ENCODE data around the gene PPP1R1A.

Gene PPP1R1A, protein sequence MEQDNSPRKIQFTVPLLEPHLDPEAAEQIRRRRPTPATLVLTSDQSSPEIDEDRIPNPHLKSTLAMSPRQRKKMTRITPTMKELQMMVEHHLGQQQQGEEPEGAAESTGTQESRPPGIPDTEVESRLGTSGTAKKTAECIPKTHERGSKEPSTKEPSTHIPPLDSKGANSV

DNA sequence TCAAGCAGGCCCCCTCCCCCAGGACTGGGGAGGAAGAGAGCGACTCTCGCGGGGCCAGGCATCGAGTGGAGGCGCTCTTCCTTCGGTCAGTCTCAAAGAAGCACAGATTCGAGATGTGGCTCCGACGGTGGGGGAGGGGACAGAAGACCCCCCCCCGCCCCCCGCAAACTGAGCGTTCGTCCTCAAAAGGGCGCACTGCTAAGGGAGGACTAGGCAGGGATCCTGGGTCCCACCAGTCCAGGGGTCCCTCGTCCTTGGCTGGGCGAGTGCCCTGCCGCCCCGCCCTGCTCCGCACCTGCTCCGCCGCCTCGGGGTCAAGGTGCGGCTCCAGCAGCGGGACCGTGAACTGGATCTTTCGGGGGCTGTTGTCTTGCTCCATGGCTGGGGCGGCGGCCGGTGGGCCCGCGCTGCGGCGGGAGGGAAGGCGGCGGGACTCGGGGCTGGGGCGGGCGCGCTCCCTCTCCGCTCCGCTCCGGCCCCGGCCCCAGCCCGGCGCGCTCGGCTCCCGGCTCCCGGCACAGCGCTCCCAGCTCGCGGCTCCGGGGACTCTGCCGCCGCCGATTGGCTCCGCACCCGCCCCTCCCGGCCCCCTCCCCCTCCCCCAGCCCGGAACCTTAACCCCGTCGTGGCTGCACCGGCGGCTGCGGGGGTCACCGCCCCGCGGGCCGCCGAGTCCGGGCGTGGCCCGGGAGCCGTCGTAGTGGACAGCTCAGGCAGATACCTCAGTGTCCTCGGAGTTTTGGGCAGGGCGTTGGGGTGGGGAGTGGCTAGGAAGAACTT lies at the start of gene PPP1R1A:
PPP1R1A (minus strand) TSS at position 550 of the 780 bp plus-strand sequence; CDS start at position 379, 171 bp downstream.
- no peak for DNase-seq

DNA sequence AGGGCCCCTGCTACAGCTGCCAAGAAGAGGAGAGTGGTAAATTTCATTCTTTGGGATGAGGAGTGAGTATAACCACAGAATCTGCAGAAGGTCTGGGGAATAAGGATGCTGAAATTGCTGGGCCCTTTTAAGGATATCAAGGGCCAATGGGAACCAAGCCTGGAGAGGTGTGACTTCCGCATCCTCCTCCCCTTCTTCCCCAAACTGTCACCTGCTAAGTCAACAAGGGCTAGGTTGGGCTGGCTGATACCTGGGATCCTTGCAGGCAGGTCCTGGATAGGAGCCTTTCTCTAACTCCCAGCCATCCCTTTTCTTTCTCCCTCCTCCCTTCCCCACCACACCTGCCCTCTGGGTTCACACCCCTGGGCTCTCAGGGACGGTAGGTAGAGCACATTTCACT lies 46.3 kb upstream of the PPP1R1A start, which contains the start of gene LACRT:
LACRT (minus strand) TSS at position 101 of the 400 bp plus-strand sequence; CDS start at position 47, 54 bp downstream.
- no peak for DNase-seq

DNA sequence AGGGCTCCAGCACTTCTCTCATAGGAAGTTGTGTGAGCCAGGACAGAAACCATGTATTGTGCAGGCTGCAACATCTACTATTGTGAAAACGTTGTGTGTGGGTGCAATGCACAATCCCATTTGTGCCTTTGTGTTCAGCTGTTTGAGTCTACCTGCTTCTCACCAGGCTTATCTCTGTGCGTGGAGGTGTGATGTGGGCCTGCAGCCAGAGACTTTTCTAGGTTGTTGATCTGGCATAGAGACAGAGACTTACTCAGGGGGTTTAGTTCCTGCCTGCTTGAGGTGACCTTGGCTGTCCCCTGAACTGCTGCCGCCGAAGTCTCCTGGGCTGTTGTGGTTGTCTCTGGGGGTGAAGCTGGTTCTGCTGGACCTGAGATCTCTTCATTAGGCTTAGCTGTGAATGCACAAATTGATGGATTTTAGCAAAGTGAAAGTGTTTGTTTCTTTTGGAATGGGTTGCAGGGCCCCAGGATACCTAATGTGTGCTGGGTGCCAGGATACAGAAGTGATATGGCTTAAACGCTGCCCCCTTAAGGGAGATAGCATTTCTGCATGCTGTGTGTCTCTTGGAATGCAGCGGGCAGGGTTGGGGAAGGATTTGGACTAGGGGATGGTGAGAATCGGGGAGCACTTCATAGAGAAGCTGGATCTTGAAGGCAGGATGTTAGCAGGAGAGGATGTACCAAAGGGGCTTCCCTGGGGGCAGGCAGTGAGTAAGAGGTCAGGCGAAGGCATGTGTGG lies 43.7 kb upstream of the PPP1R1A start:
- DNase-seq: no peak

DNA sequence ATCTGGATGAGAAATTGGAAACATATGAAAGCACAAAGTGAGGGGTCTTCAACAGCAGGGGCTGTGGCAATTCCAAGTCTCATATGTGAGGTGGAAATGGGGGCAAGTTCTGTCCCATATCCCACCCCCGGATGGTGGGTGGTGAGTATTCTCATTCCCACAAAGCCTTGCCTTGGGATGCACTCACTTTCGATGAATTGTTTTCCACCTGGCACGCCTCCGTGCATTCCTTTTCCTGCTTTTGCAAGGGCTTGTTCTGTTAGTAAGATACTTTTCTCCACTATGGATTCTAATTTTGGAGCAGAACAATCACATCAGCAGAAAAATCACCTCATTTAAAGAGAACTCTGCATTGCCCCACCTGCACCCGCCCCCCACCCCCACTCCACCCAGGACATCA lies 43.1 kb upstream of the PPP1R1A start:
- no peak for DNase-seq

DNA sequence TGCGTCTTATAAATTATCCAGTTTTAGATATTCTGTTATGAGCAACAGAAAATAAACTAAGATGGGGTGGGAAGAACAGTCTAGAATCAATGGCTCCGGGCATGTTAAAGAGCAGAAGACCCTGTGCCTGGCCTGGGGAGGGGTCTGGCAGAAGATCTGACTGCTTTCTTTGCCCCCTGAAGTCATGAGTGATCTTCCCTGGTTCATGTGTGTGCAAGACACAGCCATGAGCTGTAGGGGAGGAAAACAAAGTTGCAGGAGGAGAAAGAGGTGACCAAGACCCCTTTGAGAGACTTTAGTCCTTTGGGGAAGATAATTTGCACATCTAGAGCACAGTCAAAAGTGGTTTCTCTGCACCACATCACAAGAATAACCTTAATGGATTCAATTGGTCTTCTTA lies 41.5 kb upstream of the PPP1R1A start:
- DNase-seq: no peak

DNA sequence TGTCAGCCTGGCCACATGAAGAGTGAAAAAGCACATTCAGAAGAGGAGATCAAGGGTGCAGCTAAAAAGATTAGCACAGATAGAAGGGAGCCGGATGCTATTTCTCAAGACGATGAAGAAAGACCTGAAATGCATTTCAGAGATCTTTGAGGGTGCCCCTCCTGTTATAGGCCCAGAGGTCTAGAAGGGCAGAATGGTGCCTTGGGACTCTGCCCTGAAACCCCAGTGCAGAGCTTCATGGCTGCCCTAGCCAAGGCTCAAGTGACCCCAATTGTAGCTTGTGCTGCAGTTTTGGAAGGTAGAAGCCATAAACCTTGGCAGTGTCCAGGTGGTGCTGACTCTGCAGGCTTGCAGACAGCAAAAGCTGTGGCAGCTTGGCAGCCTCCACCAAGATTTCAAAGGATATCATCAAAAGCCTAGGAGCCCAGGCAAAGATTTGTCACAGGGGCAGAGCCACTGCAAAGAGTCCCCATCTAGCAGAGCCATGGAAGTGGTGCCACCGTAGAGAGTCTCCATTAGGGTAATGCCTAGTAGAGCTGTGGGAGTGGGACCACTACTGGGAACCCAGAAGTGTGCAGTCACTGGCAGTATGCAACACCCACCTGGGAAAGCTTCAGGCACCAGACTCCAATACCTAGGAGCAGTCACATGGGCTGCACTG lies 39.9 kb upstream of the PPP1R1A start:
- no peak for DNase-seq

DNA sequence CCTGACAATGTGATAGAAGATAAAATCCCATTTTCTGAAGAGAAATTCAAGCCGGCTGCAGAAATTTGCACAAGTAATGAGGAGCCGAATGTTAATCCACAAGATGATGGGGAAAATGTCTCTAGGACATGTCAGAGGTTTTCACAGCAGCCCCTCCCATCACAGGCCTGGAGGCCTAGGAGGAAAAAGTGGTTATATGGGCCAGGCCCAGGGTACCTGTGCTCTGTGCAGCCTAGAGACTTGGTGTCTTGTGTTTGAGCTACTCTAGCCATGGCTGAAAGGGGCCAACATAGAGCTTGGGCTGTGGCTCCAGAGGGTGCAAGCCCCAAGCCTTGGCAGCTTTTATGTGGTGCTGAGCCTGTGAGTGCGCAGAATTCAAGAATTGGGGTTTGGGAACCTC lies 38.8 kb upstream of the PPP1R1A start:
- DNase-seq: no peak

DNA sequence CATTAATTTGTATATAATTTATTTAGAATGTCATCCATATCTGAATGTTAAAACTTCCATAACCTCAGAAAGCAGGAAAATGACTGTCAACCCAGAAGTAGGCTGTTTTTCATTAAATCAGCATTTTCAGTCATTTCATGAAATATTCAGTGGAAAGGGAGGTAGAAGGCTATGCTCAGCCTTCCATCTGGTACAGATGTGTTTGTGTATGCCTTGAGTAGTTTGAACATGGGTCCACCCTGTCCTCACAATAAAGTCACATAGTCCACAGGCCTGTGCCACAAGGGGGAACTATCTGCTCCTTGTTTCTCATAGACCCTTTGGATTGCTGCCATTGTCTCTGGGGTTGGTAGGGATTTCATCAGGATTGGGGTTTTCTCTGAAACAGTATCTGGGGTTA lies 37.1 kb upstream of the PPP1R1A start:
- DNase-seq: no peak

DNA sequence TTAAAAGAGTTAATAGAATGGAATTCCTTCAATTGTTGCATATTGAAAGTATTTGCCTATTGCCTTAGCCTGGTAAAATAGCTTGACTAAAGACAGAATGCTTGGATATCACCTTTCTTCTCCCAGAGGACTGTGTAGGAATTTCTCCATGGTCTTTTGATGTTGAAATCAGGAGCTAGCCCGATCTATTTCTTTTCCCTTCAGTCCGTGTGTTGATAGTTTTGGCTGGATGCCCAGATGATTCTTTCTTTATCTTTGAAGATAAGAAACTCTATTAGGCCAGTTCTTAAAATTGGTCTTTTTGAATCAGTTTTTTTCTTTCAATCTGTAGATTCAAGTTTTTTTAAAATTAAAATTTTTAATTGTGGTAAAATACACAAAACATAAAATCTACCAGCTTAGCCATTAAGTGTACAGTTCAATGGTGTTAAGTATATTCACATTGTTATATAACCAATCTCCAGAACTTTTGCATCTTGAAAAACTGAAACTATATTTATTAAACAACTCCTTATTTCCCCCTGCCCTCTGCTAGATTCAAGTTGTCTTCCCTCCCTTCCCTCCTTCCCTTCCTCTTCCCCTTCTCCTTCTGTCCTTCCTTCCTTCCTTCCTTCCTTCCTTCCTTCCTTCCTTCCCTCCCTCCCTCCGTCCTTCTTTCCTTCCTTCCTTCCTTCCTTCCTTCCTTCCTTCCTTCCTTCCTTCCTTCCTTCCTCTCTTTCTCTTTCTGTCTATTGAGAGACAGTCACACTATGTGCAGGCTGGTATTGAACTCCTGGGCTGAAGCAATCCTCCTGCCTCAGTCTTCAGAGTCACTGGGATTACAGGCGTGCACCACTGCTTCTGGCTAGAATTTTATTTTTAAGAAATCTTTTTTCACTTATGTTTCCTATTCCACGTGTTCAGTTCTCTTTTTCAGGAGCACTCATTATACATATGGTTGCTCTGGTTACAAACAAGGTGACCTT lies 36.1 kb upstream of the PPP1R1A start:
- no peak for DNase-seq

DNA sequence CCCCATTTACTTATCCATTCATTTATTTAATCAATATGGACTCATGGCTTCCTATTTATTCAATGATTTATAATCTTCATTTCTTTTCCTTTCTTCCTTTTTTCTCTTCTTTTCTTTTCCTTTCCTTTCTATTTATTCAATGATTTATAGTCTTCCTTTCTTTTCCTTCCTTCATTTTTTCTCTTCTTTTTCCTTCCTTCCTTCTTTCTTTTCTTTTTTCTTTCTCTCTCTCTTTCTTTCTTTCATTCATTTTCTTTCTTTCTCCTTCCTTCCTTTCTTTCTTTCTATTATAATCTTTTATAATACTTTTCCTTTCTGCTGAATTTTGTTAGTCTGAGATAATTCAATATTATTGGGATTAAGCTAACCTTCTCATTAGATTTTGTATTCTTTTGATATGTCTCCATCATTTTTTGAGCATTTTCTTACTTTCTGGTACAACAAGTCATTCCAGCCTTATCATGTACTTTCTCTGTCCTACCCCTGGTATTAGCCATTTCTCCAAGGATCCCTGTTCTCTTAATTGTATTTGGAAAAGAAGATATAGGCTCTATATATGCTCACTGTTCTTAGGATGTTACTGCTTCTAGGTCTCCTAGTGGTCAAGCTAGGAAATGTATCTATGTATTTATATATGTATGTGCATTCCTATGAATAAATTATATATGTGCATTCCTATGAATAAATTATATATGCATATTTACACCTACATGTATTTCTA lies 34.2 kb upstream of the PPP1R1A start:
- DNase-seq: peak; percentile 26

DNA sequence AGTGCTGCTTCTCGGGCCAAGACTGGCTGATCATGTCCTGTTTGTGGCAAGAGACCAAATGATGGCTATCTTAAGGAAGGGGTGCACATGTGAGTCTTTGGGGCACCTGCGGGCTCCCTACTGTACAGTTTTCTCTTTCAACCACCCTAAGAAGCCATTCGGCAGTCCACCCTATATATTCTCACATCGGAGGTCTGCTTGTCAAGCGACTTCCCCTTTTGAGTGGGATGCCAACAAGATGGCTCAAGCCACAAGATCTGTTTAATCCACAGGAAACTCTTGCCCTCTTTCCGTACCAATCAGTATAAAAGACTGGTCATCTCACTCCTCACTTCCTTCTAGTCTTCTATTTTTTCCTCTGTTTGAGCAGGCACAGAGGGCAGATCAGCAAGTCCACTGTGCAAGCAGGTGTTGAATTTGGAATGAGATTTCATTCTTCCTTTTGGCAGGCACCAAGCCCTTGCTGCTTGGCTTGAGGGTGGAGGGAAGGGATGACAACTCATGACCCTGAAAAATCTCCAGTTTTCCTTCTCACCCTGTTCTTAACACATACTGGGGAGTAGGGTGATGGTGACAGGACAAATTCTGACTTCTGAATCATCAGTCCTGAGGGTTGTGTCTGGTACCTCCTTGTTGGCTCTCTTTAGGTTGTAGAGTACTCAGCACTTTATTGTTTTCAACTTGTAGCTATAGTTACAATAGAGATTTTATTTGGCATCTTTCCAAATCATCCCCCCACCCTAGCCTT lies 28.6 kb upstream of the PPP1R1A start:
- no peak for DNase-seq

DNA sequence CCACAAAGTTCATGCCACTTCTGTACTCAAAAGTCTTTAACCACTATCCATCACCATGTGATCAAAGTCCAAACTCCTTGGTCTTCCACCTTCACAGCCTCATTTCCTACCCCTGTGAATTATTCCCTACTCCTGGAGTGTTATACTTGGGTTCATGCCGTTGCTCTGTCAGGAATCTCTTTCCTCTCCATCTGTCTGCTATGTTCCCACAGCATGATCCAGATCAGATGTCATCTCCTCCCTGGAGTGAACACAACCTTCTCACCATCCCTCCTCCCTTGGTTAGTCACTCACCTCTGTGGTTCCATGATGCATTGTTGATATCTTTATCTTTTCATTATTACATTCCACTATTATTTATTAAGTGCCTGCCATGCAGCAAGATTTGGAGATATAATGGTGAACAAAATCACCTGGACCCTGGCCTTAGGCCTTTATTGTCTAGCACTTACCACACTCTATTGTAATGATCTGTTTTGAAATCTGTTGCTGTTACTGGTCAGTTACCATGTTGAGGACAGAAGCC lies 23.8 kb upstream of the PPP1R1A start:
- DNase-seq: no peak

DNA sequence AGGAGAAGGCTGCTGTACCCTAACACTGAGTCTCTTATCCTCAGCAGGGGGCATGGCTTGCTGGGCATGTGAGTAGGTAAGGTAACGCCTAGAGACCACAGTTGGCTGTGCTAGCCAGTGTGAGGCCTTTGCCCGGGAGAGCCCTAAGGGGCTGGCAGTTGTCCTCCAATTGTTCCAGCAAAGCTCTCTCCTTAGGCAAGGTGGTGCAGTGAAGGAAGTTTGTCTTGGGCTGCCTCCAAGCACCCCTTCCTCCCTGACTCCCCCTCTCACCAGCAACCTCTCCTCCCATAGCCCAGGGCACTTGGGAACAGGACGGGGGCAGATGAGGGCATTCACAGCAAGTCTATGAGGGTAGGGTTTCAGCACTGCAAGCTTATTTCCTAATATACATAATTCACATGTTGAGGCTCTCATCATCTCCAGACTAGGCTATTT lies 23.3 kb upstream of the PPP1R1A start:
- no peak for DNase-seq

DNA sequence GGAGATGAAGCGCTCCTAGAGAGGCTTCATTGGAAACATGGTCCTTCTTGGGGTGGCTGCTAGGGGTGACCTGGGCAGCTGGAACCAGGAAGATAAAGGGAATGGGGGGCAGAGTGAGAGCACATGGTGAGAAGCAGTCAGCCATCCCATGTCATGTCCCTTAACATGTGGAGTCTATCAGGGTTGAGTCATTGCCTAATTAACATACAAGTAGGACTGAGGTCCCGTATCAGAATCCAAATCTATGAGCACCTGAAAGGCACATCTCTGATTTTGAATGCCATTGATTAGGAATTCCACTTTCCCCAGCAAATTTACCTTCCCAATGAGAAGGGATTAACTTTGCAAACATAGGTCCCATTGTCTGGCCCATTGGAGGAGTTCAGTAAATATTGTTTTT lies 20.3 kb upstream of the PPP1R1A start:
- DNase-seq: no peak

DNA sequence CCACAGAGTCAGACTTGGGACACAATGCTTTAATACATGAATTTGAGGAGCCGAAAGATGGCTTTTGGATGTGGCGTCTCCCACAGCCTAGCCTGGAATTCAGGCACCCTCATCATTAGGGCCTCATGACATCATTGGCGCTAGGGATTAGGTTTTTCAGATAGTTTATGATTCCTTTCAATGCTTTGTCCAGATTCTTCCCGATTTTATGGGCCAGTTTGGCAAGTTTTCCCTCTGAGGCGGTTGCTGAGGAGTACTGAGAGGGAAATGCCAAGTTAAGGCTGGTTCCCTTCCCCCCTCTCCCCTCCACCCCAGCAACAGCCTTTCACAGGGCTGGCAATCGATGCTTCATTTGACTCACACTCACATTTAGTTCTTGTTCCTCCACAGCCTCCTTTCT lies 19.7 kb upstream of the PPP1R1A start:
- no peak for DNase-seq

DNA sequence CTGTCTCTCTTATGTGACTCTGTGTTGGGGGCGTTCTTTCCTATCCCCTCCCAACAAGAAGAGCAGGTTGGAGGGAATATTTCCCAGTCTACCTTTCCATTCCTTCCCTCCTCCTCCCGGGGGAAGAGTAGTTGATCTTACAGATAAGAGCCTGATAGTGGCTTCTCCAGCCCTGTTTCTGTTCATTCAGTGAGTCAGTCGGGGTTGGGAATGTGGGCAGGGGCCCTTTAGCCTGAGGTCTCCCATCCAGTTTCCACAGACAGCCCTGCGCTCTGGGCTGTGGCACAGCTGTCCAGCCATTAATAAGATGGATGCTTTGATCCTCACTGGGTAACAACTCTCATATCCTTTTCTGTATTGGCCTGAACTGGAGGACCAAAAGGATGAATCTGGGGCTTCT lies 18.1 kb upstream of the PPP1R1A start:
- DNase-seq: no peak

DNA sequence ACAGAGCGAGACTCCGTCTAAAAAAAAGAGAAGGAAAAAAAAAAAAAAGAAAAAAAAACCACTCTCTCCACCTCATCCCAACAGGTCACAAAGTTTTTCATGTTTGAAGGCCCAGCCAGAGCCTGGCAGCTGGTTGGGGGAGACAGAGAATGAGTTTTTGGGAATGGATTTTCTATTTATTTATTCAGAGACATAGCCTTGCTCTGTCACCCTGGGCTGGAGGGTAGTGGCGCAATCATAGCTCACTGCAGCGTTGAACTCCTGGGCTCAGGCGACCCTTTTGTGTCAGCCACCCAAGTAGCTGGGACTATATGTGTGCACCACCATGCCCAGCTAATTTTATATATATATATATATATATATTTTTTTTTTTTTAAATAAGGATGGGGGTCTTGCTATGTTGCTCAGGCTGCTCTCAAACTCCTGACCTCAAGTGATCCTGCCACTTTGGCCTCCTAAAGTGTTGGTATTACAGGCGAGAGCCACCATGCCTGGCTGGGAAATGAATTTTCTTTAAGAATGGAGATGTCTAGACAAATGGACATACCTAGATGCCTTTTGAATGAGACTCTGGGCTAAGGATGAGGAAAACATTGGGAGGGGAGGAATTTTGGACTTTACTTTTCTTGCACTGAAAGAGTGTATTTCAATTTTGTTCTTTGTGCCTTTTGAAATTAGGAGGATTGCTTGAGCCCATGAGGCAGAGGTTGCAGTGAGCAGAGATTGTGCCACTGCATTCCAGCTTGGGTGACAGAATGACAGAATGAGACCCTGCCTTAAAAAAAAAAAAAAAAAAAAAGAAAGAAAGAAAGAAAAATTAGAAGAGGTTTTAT lies 16.9 kb upstream of the PPP1R1A start:
- DNase-seq: no peak

DNA sequence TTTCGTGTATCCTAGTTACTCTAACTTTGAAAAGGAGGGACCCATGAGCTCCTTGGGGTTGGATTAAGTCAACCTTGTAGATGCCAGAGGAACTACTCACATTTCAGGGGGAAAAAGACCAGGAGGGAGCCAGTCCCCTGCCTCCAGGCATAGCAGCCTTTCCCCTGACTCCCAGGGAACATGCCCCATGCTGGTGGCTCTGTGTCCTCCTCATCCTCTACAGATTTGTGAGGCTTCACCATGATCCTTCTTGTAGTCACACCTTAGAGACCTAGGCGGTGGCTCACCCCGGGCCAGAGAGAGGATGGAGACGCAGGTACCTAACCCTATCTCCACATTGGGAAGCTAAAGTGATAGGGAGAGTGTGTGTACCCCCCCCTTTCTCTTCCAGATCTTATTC lies 16.0 kb upstream of the PPP1R1A start:
- no peak for DNase-seq

DNA sequence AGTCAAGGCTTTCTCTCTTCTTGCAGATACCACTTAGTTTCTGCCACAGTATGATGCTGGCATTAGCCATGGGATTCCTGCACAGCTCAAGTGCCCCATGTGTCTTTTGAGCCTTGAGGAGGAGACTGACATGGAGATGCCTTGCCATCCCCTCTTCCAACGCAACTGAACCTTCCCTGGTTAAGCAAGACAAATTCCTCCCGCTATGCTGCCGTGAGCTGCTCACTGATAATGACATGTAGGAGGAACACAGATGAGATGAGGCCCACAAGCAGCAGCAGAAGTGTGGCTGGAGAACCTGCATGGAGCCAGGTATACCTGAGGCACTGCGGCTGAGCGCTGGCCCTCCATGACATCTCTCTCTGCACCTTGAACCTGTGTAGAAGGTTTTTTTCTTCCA lies 15.4 kb upstream of the PPP1R1A start:
- DNase-seq: no peak

All from HCEC 1CT (cell line).